Stimulated activated CD8-positive, alpha-beta memory T cell treated with anti-CD3 and anti-CD28 coated beads, Interleukin-7, amount 100 ng/mL, for 24 hours (primary cell): ENCODE data around the gene FBXW9.
"Not testable (repeated sequence)": the region's sequence is repeated elsewhere in the genome, so short reads cannot be mapped to it uniquely, and the experiment has no call there.

Experiments used
- DNase-seq: peaks from one replicate; pipeline ENCODE4 v3.0.0-alpha.2; 2020; ENCODE audit warnings: low read depth

FBXW9 gene

GRCh38 chr19:12696366-12697335, at the start of gene FBXW9:
Gene FBXW9 (minus strand): TSS chr19:12696631. CDS start chr19:12696581, 50 bp downstream.
- DNase-seq: peak; percentile 99

- no peak for DNase-seq
Observed at GRCh38 chr19:12745166-12745897, 48.9 kb upstream of the FBXW9 start.

- DNase-seq: no peak
Observed at GRCh38 chr19:12737835-12738351, 41.5 kb upstream of the FBXW9 start.

GRCh38 chr19:12736995-12737834, 40.8 kb upstream of the FBXW9 start, which contains the start of gene GET3:
Gene GET3 (plus strand): TSS chr19:12737497. CDS start chr19:12737506, 9 bp downstream.
- peak; percentile 59 for DNase-seq

- DNase-seq: no peak
Observed at GRCh38 chr19:12733369-12734214, 37.2 kb upstream of the FBXW9 start.

- no peak for DNase-seq
Observed at GRCh38 chr19:12731337-12731736, 34.9 kb upstream of the FBXW9 start.

- no peak for DNase-seq
Observed at GRCh38 chr19:12730064-12730463, 33.6 kb upstream of the FBXW9 start.

GRCh38 chr19:12727745-12728433, 31.5 kb upstream of the FBXW9 start:
- DNase-seq: no peak

- DNase-seq: no peak
Observed at GRCh38 chr19:12726988-12727316, 30.5 kb upstream of the FBXW9 start.

GRCh38 chr19:12725612-12726011, 29.2 kb upstream of the FBXW9 start:
- not testable (repeated sequence) for DNase-seq

GRCh38 chr19:12723641-12724426, 27.4 kb upstream of the FBXW9 start, which contains the start of gene TNPO2:
Gene TNPO2 (minus strand): TSS chr19:12723932. CDS start chr19:12720977, 2,955 bp downstream.
- DNase-seq: peak; percentile 58

- no peak for DNase-seq
Observed at GRCh38 chr19:12723381-12723640, 26.9 kb upstream of the FBXW9 start.

GRCh38 chr19:12722566-12723380, 26.3 kb upstream of the FBXW9 start:
- DNase-seq: peak; percentile 81

- DNase-seq: no peak
Observed at GRCh38 chr19:12721656-12722565, 25.5 kb upstream of the FBXW9 start.

GRCh38 chr19:12720851-12721655, 24.6 kb upstream of the FBXW9 start:
- no peak for DNase-seq

- DNase-seq: no peak
Observed at GRCh38 chr19:12720296-12720695, 23.9 kb upstream of the FBXW9 start.

- no peak for DNase-seq
Observed at GRCh38 chr19:12715929-12716328, 19.5 kb upstream of the FBXW9 start.
